HepG2 (cell line): ENCODE data around the gene ACTR3. TPM values are rescaled to one million over a fixed set of nuclear protein-coding genes. Genes with fewer than 3 reads are reported as not detected.

Experiments used
- ATAC-seq: fragments of 200-7000 bp; cut with Tn5 transposase; 3 replicates; pipeline ENCODE4 v1.9.1; 2020; ENCODE audit warnings: mild to moderate bottlenecking, moderate library complexity
- BruUV-seq: library from RNA; stranded (reverse); fragments of 400-500 nt; replicated peaks from 2 replicates; lab custom pipeline; 2021; lab: Mats Ljungman, UMichigan
- CTCF ChIA-PET: fragments of 300-600 bp; formaldehyde crosslinking; extraction: SDS; loops from one replicate; lab custom pipeline; 2021; ENCODE audit warnings: low total read pairs, inconsistent platforms, low intra/inter-chr PET ratio; lab: Yijun Ruan, JAX
- POLR2A ChIA-PET: fragments of 350-600 bp; sonication (Branson Sonifier 250); formaldehyde crosslinking; loops from one replicate; lab custom pipeline; 2020; ENCODE audit warnings: antibody characterized with exemption, inconsistent platforms; lab: Yijun Ruan, JAX
- DNase-seq: peaks from one replicate; pipeline ENCODE4 v3.0.0-alpha.2; 2015; ENCODE audit warnings: low spot score
- FAIRE-seq: peaks from 3 replicates; lab custom pipeline; 2011; peaks lifted over from hg19 to GRCh38; lab: Jason Lieb, UNC
- H2AFZ ChIP-seq: one replicate; pipeline ENCODE4 v1.6.1; 2011; ENCODE audit warnings: low read length, inconsistent platforms
- H3K27ac ChIP-seq: fragments of 300-600 bp; 3 replicates; pipeline ENCODE4 v1.8.0; 2011; ENCODE audit warnings: mixed run types, mild to moderate bottlenecking, mixed read lengths, low read length, inconsistent platforms; ENCODE audit not compliant: insufficient read depth; ENCODE audit errors: extremely low read length
- H3K27me3 ChIP-seq, 2 experiments: fragments of 200-600 bp in 1 of 2; 2 replicates in 1 of 2; 3 replicates in 1 of 2; pipeline versions ENCODE4 v1.6.0 to v1.8.0; 2011; ENCODE audit warnings: low read length in 2 of 2, mild to moderate bottlenecking in 2 of 2, moderate library complexity in 2 of 2, inconsistent platforms in 1 of 2; ENCODE audit not compliant: insufficient read depth in 2 of 2, control insufficient read depth in 1 of 2
- H3K36me3 ChIP-seq, 2 experiments: fragments of 200-600 bp in 1 of 2; replicated peaks in 1 of 2; 2 replicates in 1 of 2; 3 replicates in 1 of 2; pipeline versions ENCODE4 v1.5.1 to v1.8.0; 2011; ENCODE audit warnings: low read length in 2 of 2, inconsistent platforms in 1 of 2; ENCODE audit not compliant: insufficient read depth in 2 of 2, control insufficient read depth in 1 of 2
- H3K4me1 ChIP-seq: 2 replicates; pipeline ENCODE4 v1.5.1; 2012; ENCODE audit warnings: low read length, inconsistent platforms; ENCODE audit not compliant: insufficient read depth
- H3K4me2 ChIP-seq: 2 replicates; pipeline ENCODE4 v1.6.0; 2011; ENCODE audit warnings: low read depth, low read length, inconsistent platforms
- H3K4me3 ChIP-seq, 3 experiments: fragments of 200-600 bp in 1 of 3; sonication (generic), shearing (Covaris generic) in 1 of 3; replicated peaks in 1 of 3; 2 replicates each; pipeline ENCODE4 v1.5.1; 2011 to 2016; ENCODE audit warnings: low read length in 3 of 3, inconsistent platforms in 2 of 3, low read depth in 2 of 3, mild to moderate bottlenecking in 2 of 3, control low read depth in 1 of 3, mixed read lengths in 1 of 3; ENCODE audit not compliant: insufficient read depth in 1 of 3
- H3K79me2 ChIP-seq: one replicate; pipeline ENCODE4 v1.6.1; 2011; ENCODE audit warnings: low read length, inconsistent platforms; ENCODE audit not compliant: insufficient read depth
- H3K9ac ChIP-seq: 2 replicates; pipeline ENCODE4 v1.6.0; 2011; ENCODE audit warnings: mild to moderate bottlenecking, low read depth, low read length, inconsistent platforms; ENCODE audit not compliant: insufficient read depth
- H3K9me3 ChIP-seq: 2 replicates; pipeline ENCODE4 v1.5.1; 2012; ENCODE audit warnings: mild to moderate bottlenecking, low read length
- H4K20me1 ChIP-seq: 2 replicates; pipeline ENCODE4 v1.6.0; 2011; ENCODE audit warnings: inconsistent platforms, mild to moderate bottlenecking, low read length, moderate library complexity; ENCODE audit not compliant: insufficient read depth
- CAMTA2 ChIP-seq: sonication (generic); formaldehyde crosslinking; IDR thresholded peaks from 2 replicates; pipeline ENCODE4 v1.4.0; 2020; ENCODE audit warnings: mild to moderate bottlenecking, missing genetic modification reagents, borderline replicate concordance
- FOXA1 ChIP-seq, 2 experiments: fragments of 450-650 bp in 1 of 2; sonication (generic) in 1 of 2; formaldehyde crosslinking in 1 of 2; IDR thresholded peaks; 2 replicates each; pipeline versions ENCODE4 v1.4.0 to v1.6.1; 2016 to 2020; ENCODE audit warnings: missing genetic modification reagents in 1 of 2
- GABPB1 ChIP-seq: IDR thresholded peaks from 2 replicates; pipeline ENCODE4 v1.6.1; 2016; ENCODE audit warnings: mild to moderate bottlenecking, missing genetic modification reagents, moderate library complexity, missing compliant biosample characterization
- ZBTB21 ChIP-seq: sonication (generic); formaldehyde crosslinking; IDR thresholded peaks from 2 replicates; pipeline ENCODE4 v1.4.0; 2020; ENCODE audit warnings: missing genetic modification reagents
- ZNF383 ChIP-seq: sonication (generic); formaldehyde crosslinking; IDR thresholded peaks from 2 replicates; pipeline ENCODE4 v1.4.0; 2020; ENCODE audit warnings: missing genetic modification reagents, mild to moderate bottlenecking, borderline replicate concordance
- WGBS: methylation state at CpG from one replicate; pipeline ENCODE4 v1.1.6; 2017; ENCODE audit warnings: low lambda C conversion rate; 5-methylcytosine and 5-hydroxymethylcytosine counted together
- in situ Hi-C: cut with HindIII; loops from 2 replicates; pipeline ENCODE4 v1.10.0; 2017; ENCODE audit warnings: low pct_unique_long_range_greater_than_20kb; ENCODE audit not compliant: extremely low pct_ligation_motif_present
- intact Hi-C: fragments of 100-400 bp; cut with micrococcal nuclease; formaldehyde crosslinking; loops from one replicate; pipeline ENCODE4 v1.10.0; 2022; ENCODE audit not compliant: unreplicated experiment
- polyA plus RNA-seq, 8 experiments: library from polyadenylated mRNA; depleted of rRNA in 3 of 8; stranded (reverse) in 7 of 8; unstranded in 1 of 8; fragments of >200 nt; fragmentation: Illumina TruSeq in 4 of 8; extraction: Trizol in 4 of 8; gene quantifications; 2 replicates each; pipeline versions ENCODE4 v1.2.1 to v1.2.3, GENCODE V29; 2011 to 2016; ENCODE audit warnings: low read depth in 4 of 8, missing spikeins in 1 of 8, mixed read lengths in 1 of 8; ENCODE audit not compliant: insufficient read depth in 1 of 8
- total RNA-seq, 5 experiments: library from RNA; depleted of rRNA; stranded (reverse); fragments of >200 nt; fragmentation: Illumina TruSeq; extraction: Trizol; gene quantifications; 2 replicates each; pipeline ENCODE4 v1.2.3, GENCODE V29; 2016; ENCODE audit warnings: low read depth in 1 of 5
- TF ChIP-seq, protein P1 (sequence below): sonication (generic); formaldehyde crosslinking; IDR thresholded peaks from 2 replicates; pipeline ENCODE4 v1.9.0; 2021; ENCODE audit warnings: missing genetic modification reagents, borderline replicate concordance
- TF ChIP-seq, protein P2 (sequence below): sonication (generic); formaldehyde crosslinking; IDR thresholded peaks from 2 replicates; pipeline ENCODE4 v1.9.0; 2021; ENCODE audit warnings: missing genetic modification reagents, borderline replicate concordance
- TF ChIP-seq, protein P3 (sequence below): IDR thresholded peaks from 2 replicates; pipeline ENCODE4 v1.6.1; 2016; ENCODE audit warnings: control low read depth

ACTR3 gene
- total and polyA plus RNA-seq, 2 of the 13 experiments (the other 11 are each of a cell fraction or from before 2014, with no cell fraction given) = 123 to 225 TPM

- Histone ChIP-seq H2AFZ (no peak overlapping the region), H3K27me3 (no peaks in the 10 kb centered on the region), H3K9me3 (no peaks in the 10 kb centered on the region), H3K36me3 (no peaks in the 10 kb centered on the region), H3K4me2 (no peak overlapping the region), H3K27ac (no peak overlapping the region), H3K4me1 (peaks cover 30% of the 10 kb centered on the region), H4K20me1 (no peaks in the 10 kb centered on the region), H3K9ac (no peak overlapping the region), H3K79me2 (no peaks in the 10 kb centered on the region), H3K4me3 (no peak overlapping the region)
- ChIA-PET POLR2A (no interaction called here), CTCF (no interaction called here)
- FAIRE-seq = no peak
- DNase-seq = no peak
- ATAC-seq = no peak
- 95% methylated on average over 5 of the region's 5 CpGs for WGBS
- no TSS peak for BruUV-seq
- in situ Hi-C loops = no loop called here
- no peak for TF ChIP-seq ZBTB21 (CRISPR knock-in tag)
- no peak for TF ChIP-seq CAMTA2 (CRISPR knock-in tag)
- TF ChIP-seq, protein P1, sequence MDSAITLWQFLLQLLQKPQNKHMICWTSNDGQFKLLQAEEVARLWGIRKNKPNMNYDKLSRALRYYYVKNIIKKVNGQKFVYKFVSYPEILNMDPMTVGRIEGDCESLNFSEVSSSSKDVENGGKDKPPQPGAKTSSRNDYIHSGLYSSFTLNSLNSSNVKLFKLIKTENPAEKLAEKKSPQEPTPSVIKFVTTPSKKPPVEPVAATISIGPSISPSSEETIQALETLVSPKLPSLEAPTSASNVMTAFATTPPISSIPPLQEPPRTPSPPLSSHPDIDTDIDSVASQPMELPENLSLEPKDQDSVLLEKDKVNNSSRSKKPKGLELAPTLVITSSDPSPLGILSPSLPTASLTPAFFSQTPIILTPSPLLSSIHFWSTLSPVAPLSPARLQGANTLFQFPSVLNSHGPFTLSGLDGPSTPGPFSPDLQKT (CRISPR knock-in tag) = no peak
- no peak for TF ChIP-seq FOXA1 (IDR thresholded peaks at IDR 0.05)
- no peak for TF ChIP-seq FOXA1 (CRISPR knock-in tag; IDR thresholded peaks at IDR 0.05)
- TF ChIP-seq GABPB1 (CRISPR knock-in tag) = no peak
- no peak for TF ChIP-seq ZNF383 (CRISPR knock-in tag)
- TF ChIP-seq, protein P2, sequence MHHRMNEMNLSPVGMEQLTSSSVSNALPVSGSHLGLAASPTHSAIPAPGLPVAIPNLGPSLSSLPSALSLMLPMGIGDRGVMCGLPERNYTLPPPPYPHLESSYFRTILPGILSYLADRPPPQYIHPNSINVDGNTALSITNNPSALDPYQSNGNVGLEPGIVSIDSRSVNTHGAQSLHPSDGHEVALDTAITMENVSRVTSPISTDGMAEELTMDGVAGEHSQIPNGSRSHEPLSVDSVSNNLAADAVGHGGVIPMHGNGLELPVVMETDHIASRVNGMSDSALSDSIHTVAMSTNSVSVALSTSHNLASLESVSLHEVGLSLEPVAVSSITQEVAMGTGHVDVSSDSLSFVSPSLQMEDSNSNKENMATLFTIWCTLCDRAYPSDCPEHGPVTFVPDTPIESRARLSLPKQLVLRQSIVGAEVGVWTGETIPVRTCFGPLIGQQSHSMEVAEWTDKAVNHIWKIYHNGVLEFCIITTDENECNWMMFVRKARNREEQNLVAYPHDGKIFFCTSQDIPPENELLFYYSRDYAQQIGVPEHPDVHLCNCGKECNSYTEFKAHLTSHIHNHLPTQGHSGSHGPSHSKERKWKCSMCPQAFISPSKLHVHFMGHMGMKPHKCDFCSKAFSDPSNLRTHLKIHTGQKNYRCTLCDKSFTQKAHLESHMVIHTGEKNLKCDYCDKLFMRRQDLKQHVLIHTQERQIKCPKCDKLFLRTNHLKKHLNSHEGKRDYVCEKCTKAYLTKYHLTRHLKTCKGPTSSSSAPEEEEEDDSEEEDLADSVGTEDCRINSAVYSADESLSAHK (CRISPR knock-in tag) = no peak
- TF ChIP-seq, protein P3, sequence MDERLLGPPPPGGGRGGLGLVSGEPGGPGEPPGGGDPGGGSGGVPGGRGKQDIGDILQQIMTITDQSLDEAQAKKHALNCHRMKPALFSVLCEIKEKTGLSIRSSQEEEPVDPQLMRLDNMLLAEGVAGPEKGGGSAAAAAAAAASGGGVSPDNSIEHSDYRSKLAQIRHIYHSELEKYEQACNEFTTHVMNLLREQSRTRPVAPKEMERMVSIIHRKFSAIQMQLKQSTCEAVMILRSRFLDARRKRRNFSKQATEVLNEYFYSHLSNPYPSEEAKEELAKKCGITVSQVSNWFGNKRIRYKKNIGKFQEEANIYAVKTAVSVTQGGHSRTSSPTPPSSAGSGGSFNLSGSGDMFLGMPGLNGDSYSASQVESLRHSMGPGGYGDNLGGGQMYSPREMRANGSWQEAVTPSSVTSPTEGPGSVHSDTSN = no peak
- TF ChIP-seq, all 625 proteins: peak for 0
- intact Hi-C loops = no loop called here
Measured at GRCh38 chr2:114001152-114001551, 111.3 kb downstream of the ACTR3 start.
